ENCODE measurements around the gene UBXN2A.
"Not testable (repeated sequence)": the region's sequence is repeated elsewhere in the genome, so short reads cannot be mapped to it uniquely, and the experiment has no call there.

Gene UBXN2A

GRCh38 chr2:23941644-23942043, 1.4 kb downstream of the UBXN2A start:
- DNase-seq: no peak

GRCh38 chr2:23943666-23944065, 3.4 kb downstream of the UBXN2A start:
- no peak for DNase-seq

GRCh38 chr2:23944527-23944926, 4.3 kb downstream of the UBXN2A start:
- DNase-seq: no peak

GRCh38 chr2:23944976-23945375, 4.7 kb downstream of the UBXN2A start:
- DNase-seq: no peak

- DNase-seq: no peak
Measured at GRCh38 chr2:23947350-23947749, 7.1 kb downstream of the UBXN2A start.

GRCh38 chr2:23952558-23952957, 12.3 kb downstream of the UBXN2A start:
- not testable (repeated sequence) for DNase-seq

GRCh38 chr2:23953625-23954024, 13.4 kb downstream of the UBXN2A start:
- DNase-seq: no peak

GRCh38 chr2:23954325-23955014, 14.2 kb downstream of the UBXN2A start:
- no peak for DNase-seq

GRCh38 chr2:23967846-23968245, 27.6 kb downstream of the UBXN2A start:
- DNase-seq: no peak

GRCh38 chr2:23976883-23977282, 36.6 kb downstream of the UBXN2A start:
- no peak for DNase-seq

- DNase-seq: peak; percentile 22
Measured at GRCh38 chr2:23988371-23988770, 48.1 kb downstream of the UBXN2A start.

GRCh38 chr2:23992931-23993330, 52.7 kb downstream of the UBXN2A start:
- DNase-seq: no peak

GRCh38 chr2:23993736-23994269, 53.5 kb downstream of the UBXN2A start:
- DNase-seq: no peak

GRCh38 chr2:23994567-23994966, 54.3 kb downstream of the UBXN2A start:
- no peak for DNase-seq

GRCh38 chr2:24007693-24008092, 67.4 kb downstream of the UBXN2A start:
- no peak for DNase-seq

- DNase-seq: no peak
Measured at GRCh38 chr2:24008672-24009366, 68.6 kb downstream of the UBXN2A start.

GRCh38 chr2:24009367-24009679, 69.1 kb downstream of the UBXN2A start:
- DNase-seq: no peak

GRCh38 chr2:24009680-24010476, 69.6 kb downstream of the UBXN2A start, which contains the start of gene MFSD2B:
Gene MFSD2B, plus strand, starts transcription at chr2:24010085. Its CDS starts 12 bp downstream, at chr2:24010097.
- DNase-seq: no peak

- no peak for DNase-seq
Measured at GRCh38 chr2:24010477-24011249, 70.4 kb downstream of the UBXN2A start.

- DNase-seq: no peak
Measured at GRCh38 chr2:24011250-24012104, 71.2 kb downstream of the UBXN2A start.

GRCh38 chr2:24012521-24013188, 72.4 kb downstream of the UBXN2A start:
- no peak for DNase-seq

All from COR-L47 (cell line).